ENCODE data around the gene LAMB3. TPM values are rescaled to one million over a fixed set of nuclear protein-coding genes. Genes with fewer than 3 reads are reported as not detected.

LAMB3 gene
- total RNA-seq, 1 experiment from 2014 or later: 0.28 TPM

DNA sequence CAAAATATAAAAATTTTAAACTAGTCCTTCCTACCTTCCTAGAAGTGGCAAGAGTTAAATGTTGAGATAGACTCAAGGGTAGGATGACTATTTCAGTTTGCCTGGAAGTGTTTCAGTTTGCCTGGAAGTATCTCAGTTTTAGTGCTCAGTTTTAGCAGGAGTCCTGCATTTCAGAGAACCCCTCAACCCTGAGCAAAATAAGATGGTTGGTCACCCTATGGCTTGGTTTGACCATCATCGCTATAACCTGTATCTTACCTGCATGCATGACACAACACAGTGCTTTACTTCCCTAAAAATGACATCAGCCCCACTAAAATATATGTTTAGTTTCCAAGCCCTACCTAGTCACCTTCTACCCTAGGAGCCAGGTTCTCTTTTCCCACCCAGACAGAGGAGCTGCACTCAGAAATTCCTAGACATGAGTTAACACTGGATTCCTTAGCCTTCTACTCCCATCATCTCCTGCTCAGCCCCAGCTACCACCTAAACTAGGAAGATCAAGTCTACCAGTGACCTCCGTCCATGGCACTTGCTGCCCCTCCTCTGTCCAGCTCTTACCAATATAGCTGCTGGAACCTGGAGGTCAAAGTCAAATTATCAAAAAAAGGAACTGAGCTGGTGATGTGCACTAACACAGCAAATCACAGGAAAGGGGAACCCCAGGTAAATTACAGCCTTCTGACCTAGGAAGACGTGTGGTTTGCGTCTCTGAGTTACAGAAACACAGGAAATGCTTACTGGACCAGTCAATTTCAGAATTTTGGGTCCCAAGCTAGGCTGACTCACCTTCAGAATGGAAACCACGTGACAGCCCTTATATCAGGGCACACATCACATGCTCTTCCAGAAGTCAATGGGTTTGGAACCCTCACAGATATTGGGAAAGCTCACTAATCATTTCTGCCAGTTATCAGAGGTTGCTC is 20.7 kb upstream of the LAMB3 start:
- Histone ChIP-seq H3K79me1 (ENCODE audit: insufficient read depth, low read depth, low read length, poor library complexity, severe bottlenecking) (no peaks in the 10 kb centered on the region), H2AFZ (ENCODE audit: low read length) (no peak overlapping the region), H2BK15ac (ENCODE audit: low read depth, low read length) (no peak overlapping the region), H2BK20ac (ENCODE audit: low read depth, low read length, poor library complexity, severe bottlenecking) (no peak overlapping the region), H4K20me1 (ENCODE audit: control insufficient read depth, insufficient read depth, insufficient read length) (no peaks in the 10 kb centered on the region), H2BK5ac (ENCODE audit: insufficient read length, low read length) (no peak overlapping the region), H4K91ac (ENCODE audit: insufficient read length, low read depth, low read length) (no peak overlapping the region), H4K8ac (replicated peaks; ENCODE audit: insufficient read length, low read depth, low read length) (no peak overlapping the region), H3K27me3 (ENCODE audit: insufficient read depth, low read length) (peaks cover 34% of the 10 kb centered on the region), H2AK5ac (ENCODE audit: insufficient read length, low read length) (no peak overlapping the region), H3K56ac (ENCODE audit: insufficient read length, low read depth, low read length) (no peak overlapping the region), H3K27ac (ENCODE audit: insufficient read length, low read depth, low read length) (no peak overlapping the region), H3K9ac (ENCODE audit: extremely low read depth, insufficient read length, low read length) (no peak overlapping the region), H3K18ac (ENCODE audit: insufficient read length, low read depth, low read length) (no peak overlapping the region), H3K4ac (ENCODE audit: low read depth, low read length) (no peak overlapping the region), H3K4me2 (ENCODE audit: insufficient read depth, insufficient read length, low read length) (no peak overlapping the region), H3K14ac (ENCODE audit: insufficient read depth, low read length) (no peak overlapping the region), H3K79me2 (ENCODE audit: insufficient read depth, low read length) (no peaks in the 10 kb centered on the region), H4K5ac (ENCODE audit: insufficient read length, low read depth, low read length) (no peak overlapping the region), H3K9me3 (ENCODE audit: control insufficient read depth, low read depth, low read length) (no peaks in the 10 kb centered on the region), H2BK120ac (ENCODE audit: low read depth, low read length, poor library complexity, severe bottlenecking) (no peak overlapping the region), H3K23me2 (ENCODE audit: insufficient read length, low read depth, low read length, poor library complexity, severe bottlenecking) (peaks cover 14% of the 10 kb centered on the region), H3T11ph (ENCODE audit: low read length) (no peak overlapping the region), H2BK12ac (ENCODE audit: insufficient read length, low read depth, low read length) (no peak overlapping the region), H3K4me1 (ENCODE audit: insufficient read depth, low read length) (peaks cover 5% of the 10 kb centered on the region; the same call in 1 of the 2 replicates), H3K23ac (ENCODE audit: insufficient read length, low read depth, low read length) (no peak overlapping the region)
- Mint-ChIP-seq H3K36me3 (ENCODE audit: insufficient read depth in 1 of 3, low read depth in 3 of 3) (no peaks in the 10 kb centered on the region), H3K4me1 (peaks cover 13 to 17% of the 10 kb centered on the region in 2 experiments), H3K27me3 (ENCODE audit: low read depth) (peaks cover 88% of the 10 kb centered on the region), H3K9me3 (no peaks in the 10 kb centered on the region; a peak in 1 of 5 replicates), H3K27ac (no peak overlapping the region), H3K4me3 (no peak overlapping the region)
- WGBS (ENCODE audit: extremely low coverage, insufficient read length, low lambda C conversion rate): no CpG with 5 or more reads among the region's 5 CpGs
- DNase-seq: no peak
- TF ChIP-seq CTCF (conservative IDR thresholded peaks at IDR 0.05): no peak
